HG03108 (cell line): ENCODE results near the gene TOP3B.

Experiments
- ATAC-seq: cut with Tn5 transposase; IDR thresholded peaks from one replicate; pipeline ENCODE4 v1.9.1; 2021; ENCODE audit warnings: moderate library complexity; ENCODE audit not compliant: unreplicated experiment

Gene TOP3B

GRCh38 chr22:21909871-21910270 is 72.7 kb downstream of the TOP3B start:
- ATAC-seq = no peak

DNA sequence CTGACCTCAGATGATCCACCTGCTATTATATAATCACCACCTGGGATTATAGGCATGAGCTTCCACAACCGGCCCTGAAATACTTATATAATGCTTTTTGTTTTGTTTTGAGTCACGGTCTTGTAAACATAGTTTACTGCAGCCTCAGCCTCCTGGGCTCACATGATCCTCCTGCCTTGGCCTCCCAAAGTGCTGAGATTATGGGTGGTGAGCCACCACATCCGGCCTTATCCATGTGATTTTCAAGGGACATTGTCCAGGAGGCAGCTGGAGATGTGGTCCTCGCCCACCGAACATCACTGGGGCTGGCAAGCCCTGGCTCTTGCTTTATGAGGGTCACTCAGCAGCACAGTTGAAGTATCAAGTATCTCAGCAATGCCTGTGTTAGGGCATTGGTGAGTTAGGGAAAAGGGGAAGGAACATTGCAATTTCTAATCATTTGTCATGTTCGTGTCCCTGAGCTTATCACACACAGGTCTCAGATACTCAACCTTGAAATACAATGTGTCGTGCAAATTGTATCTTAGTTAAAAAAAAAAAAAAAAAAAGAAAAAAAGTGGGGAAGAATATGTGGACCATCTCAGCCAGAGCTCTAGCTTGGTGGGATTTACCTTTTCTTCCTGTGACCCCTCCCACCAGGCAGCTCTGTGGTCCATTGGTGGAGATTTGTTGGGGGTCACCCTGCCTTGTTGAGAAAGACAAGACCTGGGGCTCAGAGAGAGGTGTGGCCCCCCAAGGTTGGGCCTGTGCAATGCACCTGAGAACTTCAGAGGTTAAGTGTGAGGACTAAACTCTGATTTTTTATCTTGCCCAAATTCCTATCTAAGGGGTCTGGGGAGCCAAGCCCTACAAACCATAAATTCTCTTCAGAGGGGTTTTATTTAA is 74.7 kb downstream of the TOP3B start:
- no peak for ATAC-seq
